SH-SY5Y (cell line): ENCODE data around the gene IL17C.

ENCODE experiments used
- GATA2 ChIP-seq: IDR thresholded peaks from 2 replicates; pipeline ENCODE4 v1.6.1; 2011; ENCODE audit warnings: mild to moderate bottlenecking, low read depth, low read length
- GATA3 ChIP-seq: IDR thresholded peaks from 2 replicates; pipeline ENCODE4 v1.6.1; 2011; ENCODE audit warnings: low read depth, mild to moderate bottlenecking, low read length, moderate library complexity

The IL17C gene, protein sequence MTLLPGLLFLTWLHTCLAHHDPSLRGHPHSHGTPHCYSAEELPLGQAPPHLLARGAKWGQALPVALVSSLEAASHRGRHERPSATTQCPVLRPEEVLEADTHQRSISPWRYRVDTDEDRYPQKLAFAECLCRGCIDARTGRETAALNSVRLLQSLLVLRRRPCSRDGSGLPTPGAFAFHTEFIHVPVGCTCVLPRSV

DNA sequence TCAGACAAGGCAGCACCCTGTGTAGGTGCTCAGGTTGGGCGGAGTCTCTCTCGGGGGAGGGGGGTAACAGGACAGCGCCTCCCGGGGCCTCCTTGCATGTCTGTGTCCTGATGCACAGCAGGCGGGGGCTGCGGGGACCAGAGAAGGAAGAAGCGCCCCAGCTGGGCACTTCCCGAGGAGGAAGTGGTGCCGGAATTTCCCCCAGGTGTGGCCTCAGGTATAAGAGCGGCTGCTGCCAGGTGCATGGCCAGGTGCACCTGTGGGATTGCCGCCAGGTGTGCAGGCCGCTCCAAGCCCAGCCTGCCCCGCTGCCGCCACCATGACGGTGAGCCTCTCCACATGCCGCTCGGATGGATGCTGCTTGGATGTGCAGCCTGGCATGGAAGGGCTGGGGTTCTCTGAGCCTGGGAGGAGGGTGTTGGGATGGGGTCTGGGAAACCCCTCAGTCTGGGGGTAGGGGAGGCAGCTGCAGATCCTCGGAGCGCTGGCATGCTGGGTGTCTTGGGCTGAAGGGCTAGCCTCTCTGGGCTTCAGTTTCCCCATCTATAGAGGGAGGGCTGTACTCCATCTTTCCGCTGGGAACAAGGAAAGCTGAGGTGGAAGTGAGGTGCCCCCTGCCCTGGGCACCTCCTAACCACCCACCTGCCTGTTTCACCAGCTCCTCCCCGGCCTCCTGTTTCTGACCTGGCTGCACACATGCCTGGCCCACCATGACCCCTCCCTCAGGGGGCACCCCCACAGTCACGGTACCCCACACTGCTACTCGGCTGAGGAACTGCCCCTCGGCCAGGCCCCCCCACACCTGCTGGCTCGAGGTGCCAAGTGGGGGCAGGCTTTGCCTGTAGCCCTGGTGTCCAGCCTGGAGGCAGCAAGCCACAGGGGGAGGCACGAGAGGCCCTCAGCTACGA is at the start of gene IL17C:
TSS of gene IL17C (plus strand) at position 250 of the 908 bp plus-strand sequence. CDS start at position 320, 70 bp downstream.
- TF ChIP-seq GATA3 (no peak), GATA2 (no peak)

DNA sequence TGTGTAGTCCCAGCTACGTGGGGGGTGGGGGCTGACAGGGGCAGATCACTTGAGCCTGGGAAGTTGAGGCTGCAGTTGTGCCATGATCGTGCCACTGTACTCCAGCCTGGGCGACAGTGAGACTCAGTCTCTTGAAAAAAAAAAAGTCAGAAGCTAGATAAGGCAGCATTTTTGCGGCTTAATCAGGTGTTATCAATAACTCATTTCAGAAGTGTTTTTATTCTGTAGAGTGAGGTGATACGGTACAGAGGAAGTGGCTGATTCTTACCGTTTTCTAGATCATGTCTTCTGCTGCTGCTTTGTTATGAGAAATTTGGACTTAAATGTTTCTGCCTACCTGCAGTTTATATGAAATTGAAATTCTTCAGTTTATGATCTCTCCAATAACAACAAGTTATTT is 49.6 kb upstream of the IL17C start:
- TF ChIP-seq GATA3 (no peak), GATA2 (no peak)

DNA sequence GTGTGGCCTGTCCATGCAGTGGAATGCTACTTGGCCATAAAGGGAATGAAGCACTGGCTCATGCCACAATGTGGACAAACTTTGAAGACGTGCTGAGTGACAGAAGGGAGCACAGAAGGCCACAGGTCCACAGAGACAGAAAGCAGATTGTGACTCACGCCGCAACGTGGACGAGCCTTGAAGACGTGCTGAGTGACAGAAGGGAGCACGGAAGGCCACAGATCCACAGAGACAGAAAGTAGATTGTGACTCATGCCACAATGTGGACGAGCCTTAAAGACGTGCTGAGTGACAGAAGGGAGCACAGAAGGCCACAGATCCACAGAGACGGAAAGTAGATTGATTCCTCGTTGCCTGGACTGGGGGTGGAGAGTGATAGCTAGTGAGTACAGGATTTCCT is 48.9 kb upstream of the IL17C start:
- no peak for TF ChIP-seq GATA2

DNA sequence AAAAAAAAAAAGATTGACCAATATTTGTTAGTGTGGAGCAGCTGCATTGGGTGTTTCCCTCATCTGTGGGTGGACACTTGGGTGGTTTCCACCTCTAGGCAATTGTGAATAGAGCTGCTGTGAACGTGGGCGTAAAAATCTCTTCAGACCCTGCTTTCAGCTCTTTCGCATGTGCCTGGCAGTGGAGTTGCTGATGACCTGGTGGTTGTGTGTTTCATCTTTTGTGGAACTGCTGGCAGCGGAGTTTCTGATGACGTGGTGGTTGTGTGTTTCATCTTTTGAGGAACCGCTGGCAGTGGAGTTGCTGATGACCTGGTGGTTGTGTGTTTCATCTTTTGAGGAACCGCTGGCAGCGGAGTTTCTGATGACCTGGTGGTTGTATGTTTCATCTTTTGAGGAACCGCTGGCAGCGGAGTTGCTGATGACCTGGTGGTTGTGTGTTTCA is 46.8 kb upstream of the IL17C start:
- TF ChIP-seq GATA3 (no peak), GATA2 (no peak)

DNA sequence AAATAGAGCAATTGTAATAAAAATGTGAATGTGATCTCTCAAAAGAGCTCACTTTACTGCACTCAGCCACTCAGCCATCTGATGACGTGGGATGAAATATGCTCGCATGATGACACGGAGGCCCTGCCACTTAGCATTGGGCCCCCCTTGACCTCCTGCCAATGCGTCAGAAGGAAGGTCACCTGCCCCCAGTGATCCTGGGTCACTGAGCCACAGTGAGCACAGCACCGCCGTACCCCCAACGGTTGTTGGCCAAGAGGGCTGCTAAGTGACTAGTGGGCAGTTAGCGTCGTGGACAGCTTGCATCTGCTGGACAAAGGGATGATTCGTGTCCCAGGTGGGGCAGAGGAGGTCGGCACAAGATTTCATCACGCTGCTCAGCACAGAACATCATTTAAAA is 45.3 kb upstream of the IL17C start:
- no peak for TF ChIP-seq GATA3
- TF ChIP-seq GATA2: no peak

DNA sequence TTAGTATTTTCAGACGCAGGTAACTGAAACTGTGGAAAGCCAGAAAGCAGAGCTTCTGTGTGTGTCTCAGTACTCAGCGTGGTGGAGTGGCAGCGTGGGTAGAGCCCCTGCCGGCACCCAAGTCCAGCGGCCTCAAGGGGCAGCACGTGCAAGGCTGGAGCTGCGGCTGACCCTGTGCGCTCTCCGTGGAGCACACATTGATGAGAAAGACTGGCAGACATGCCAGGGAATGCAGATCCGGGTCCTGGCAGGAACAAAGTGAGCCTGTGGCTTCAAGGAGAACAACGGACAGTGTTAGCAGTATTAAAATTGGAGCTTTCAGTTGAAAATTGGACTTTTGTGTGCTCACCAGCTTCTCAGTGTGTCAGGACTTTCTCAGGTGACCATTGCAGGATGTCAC is 44.9 kb upstream of the IL17C start:
- TF ChIP-seq GATA3 (no peak), GATA2 (no peak)

DNA sequence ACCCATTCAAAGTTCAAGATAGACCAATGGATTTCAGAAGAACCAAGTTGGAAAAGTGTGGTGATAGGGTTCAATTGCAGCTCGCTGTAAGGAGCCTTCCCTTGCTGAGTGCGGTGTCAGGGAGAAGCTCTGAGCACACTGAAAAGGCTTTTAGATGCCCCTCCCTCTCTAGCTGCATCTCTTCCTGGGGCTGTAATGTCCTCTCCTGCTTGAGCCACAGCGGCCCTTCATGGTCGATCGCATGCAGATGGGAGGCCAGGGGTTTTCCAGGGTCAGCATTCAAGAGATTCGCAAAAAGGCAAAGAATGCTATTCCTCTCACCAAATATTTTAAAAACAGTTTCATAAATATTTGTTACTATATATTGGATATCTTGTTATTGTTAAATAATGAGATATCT is 44.5 kb upstream of the IL17C start:
- TF ChIP-seq GATA3: no peak
- no peak for TF ChIP-seq GATA2

DNA sequence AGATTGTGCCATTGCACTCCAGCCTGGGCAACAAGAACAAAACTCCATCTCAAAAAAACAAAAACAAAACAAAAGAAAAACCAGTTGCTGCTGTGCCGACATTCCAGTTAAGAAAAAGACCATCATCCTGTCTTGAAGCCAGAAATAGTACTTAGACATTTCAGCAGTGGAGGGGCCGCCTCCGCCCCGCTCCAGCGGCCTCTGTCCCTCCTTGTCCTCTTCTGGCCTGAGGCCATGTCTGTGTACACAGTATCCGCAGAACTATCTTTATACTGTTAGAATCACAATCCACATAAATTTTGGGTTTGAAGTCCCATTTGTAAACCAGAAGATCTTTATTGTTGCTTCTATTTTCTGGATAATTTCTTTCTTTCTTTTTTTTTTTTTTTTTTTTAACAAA is 43.3 kb upstream of the IL17C start:
- TF ChIP-seq GATA2 (no peak), GATA3 (no peak)

DNA sequence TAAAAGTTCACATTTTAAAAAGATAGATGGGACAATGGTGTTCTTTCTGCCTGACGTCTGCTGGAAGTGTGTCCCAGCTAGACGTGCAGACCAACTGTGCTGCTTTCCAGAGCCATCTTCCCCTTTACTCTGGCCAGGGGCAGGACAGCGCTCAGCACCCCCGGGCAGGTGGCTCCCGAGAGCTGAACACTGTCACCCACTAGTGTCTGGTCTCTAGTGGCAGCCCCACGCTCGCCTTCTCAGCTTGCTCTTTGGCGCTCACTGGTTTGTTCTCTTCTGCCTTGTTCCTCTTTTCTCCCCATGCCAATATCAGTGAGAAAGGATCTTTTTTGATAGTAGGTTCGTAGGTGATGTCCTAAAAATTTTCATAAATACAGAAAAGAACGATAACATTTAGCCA is 42.5 kb upstream of the IL17C start:
- TF ChIP-seq GATA2 (no peak), GATA3 (no peak)

DNA sequence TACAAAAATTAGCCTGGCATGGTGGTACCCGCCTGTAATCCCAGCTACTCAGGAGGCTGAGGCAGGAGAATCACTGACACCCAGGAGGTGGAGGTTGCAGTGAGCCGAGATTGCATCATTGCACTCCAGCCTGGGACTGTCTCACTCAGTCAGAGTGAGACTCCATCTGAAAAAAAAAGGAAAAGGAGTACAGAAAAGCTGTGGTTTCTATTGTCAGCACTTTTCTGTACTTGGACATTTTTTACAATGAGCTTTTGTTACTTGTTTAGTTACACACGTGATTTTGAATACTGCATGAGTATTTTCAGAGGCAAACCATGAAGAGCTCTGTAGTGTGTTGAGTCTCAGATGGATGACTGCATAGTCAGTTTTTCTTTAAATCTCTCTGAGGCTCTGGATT is 41.9 kb upstream of the IL17C start:
- TF ChIP-seq GATA2: no peak

DNA sequence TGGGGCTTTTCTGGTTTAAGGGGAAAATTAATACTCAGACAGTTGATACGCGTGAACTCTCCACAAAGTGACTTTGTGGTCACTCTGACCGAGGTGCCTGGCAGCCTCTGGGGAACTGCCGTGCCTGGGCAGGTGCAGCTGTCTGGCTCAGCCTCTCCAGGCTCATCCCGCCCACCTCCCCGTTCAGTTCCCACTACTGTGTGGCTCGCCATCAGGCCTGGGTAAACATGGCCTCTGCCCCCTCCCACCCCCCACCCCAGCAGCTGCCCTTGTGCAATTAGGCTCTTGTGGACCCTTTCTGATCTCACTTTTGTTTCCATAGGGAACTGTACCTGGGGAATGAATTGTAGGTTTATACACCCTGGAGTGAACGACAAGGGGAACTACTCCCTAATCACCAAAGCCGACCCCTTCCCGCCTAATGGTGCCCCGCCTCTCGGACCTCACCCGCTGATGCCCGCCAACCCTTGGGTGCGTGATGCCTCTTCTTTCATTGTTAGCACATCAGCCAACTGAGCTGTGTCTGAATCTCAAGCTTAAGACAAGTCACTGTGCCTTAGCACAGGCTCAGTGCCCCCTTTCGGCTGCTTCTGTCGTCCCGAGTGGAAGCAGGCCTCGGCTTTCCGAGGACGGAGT is 40.4 kb upstream of the IL17C start:
- TF ChIP-seq GATA3: no peak
- TF ChIP-seq GATA2: no peak

DNA sequence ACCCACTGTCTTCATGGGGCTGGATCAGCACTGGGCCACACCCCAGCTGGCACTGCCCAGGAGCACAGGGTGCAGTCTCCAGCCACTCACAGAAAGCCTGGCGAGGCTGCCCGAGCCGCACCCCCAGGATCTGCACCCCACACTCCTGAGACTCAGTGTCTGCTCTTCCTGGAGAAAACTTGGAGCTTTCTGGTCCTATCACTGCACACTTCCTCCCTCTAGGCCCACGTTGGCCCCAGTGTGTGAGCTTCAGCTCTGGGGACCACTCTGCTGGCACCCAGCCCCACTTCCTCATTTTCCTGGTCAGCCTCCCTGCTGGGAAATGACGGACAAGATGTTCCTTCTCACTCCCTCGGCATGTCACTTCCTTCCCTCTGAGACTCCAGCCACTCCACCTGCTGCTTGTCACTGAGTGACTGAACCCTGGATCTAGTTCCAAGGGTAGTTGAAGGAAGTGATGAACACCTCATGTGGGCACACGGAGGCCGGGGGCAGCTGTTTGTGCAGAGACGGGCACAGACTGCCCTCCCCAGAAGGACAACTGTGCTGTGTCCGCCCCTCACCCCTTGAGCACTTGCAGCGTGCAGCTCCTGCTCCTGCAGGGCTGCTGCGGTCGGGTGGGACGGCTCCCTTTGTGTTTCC is 39.2 kb upstream of the IL17C start:
- TF ChIP-seq GATA2: no peak
- no peak for TF ChIP-seq GATA3

DNA sequence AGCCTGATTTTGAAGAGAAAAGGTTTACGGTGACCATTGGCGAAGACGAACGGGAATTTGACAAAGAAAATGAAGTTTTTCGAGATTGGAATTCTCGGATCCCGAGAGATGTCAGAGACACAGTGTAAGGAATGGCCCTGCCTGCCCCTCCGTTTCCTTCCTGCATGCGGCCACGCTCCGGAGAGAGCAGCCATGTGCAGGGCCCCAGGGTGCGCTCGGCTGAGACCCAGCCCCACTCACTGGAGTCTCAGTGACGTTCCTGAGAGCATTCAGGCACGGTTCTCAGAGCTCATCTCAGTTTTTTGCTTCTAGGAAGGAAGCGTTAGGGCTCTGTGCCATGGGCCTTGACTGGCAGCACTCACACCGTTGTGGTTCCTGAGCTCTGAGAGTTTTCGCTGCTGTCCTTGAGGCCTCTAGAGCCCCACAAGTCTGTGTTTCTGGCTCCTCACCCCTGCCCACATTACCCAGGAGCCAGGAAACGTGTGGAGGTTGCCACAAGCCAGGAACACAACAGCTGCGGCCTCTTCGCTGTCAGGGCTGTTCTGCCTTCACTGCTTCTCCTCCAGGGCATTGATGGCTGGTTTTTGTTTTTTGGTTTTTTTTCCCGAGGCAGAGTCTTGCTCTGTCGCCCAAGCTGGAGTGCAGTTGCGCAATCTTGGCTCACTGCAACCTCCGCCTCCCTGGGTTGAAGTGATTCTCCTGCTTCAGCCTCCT is 38.4 kb upstream of the IL17C start:
- no peak for TF ChIP-seq GATA2
- TF ChIP-seq GATA3: no peak

DNA sequence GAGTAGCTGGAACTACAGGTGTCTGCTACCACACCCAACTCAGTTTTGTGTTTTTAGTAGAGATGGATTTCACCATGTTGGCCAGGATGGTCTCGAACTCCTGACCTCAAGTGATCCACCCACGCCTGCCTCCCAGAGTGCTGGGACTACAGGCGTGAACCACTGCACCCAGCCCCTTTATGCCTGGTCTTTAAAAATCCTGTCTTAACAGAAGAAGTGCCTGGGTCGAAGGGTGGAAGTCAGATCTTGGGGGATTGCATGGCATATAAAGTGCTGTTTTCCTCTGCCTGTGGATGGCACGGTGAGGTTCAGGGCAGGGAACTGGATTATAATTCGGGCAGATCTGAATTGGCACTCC is 37.9 kb upstream of the IL17C start:
- TF ChIP-seq GATA2 (no peak), GATA3 (no peak)
